ENCODE results near the gene UBE2Q2.
"Not testable (repeated sequence)": the region's sequence is repeated elsewhere in the genome, so short reads cannot be mapped to it uniquely, and the experiment has no call there.

UBE2Q2 gene

GRCh38 chr15:75844629-75845335 is 1.5 kb downstream of the UBE2Q2 start:
- peak overlapping the region; percentile 74 for H3K9ac ChIP-seq (ENCODE audit: low read length)
- no peaks in the 10 kb centered on the region for H3F3A ChIP-seq (ENCODE audit: insufficient read depth, low read length)
- peaks cover 30% of the 10 kb centered on the region; the same call in 1 of the 2 replicates for H3K79me2 ChIP-seq (ENCODE audit: insufficient read depth, low read length)
- peak overlapping the region; percentile 71 for H3K4me3 ChIP-seq (ENCODE audit: low read depth, low read length, poor library complexity, severe bottlenecking)
- no peaks in the 10 kb centered on the region for H3K27me3 ChIP-seq (ENCODE audit: insufficient read depth, low read length)
- no peaks in the 10 kb centered on the region for H3K36me3 ChIP-seq (ENCODE audit: insufficient read depth, low read length)
- peaks cover 38% of the 10 kb centered on the region for H3K4me1 ChIP-seq (ENCODE audit: insufficient read depth, low read length, severe bottlenecking)
- H3K9me2 ChIP-seq (ENCODE audit: low read depth, low read length): no peaks in the 10 kb centered on the region
- no peak overlapping the region for H3K27ac ChIP-seq (ENCODE audit: low read depth, low read length, poor library complexity, severe bottlenecking)
- H3K9me3 ChIP-seq (ENCODE audit: low read length): no peaks in the 10 kb centered on the region
- no peaks in the 10 kb centered on the region for H4K20me1 ChIP-seq (ENCODE audit: insufficient read depth, low read length)
- no peak for TF ChIP-seq EZH2 (IDR thresholded peaks at IDR 0.05; ENCODE audit: borderline replicate concordance, low read length)
- no peak for TF ChIP-seq CTCF (IDR thresholded peaks at IDR 0.05; ENCODE audit: low read length)
- no peak overlapping the region for H2AFZ ChIP-seq (ENCODE audit: low read length)
- H3K4me2 ChIP-seq (ENCODE audit: low read length): peak overlapping the region; percentile 83

- no peaks in the 10 kb centered on the region for H3K27me3 ChIP-seq (ENCODE audit: insufficient read depth, low read length)
- no peak overlapping the region for H3K4me3 ChIP-seq (ENCODE audit: low read depth, low read length, poor library complexity, severe bottlenecking)
- H3F3A ChIP-seq (ENCODE audit: insufficient read depth, low read length): no peaks in the 10 kb centered on the region
- H3K9ac ChIP-seq (ENCODE audit: low read length): no peak overlapping the region
- TF ChIP-seq EZH2 (IDR thresholded peaks at IDR 0.05; ENCODE audit: borderline replicate concordance, low read length) (no peak), CTCF (IDR thresholded peaks at IDR 0.05; ENCODE audit: low read length) (no peak)
- no peak overlapping the region for H2AFZ ChIP-seq (ENCODE audit: low read length)
- H3K9me2 ChIP-seq (ENCODE audit: low read depth, low read length): no peaks in the 10 kb centered on the region
- no peaks in the 10 kb centered on the region for H3K36me3 ChIP-seq (ENCODE audit: insufficient read depth, low read length)
- H4K20me1 ChIP-seq (ENCODE audit: insufficient read depth, low read length): no peaks in the 10 kb centered on the region
- H3K9me3 ChIP-seq (ENCODE audit: low read length): no peaks in the 10 kb centered on the region
- H3K4me2 ChIP-seq (ENCODE audit: low read length): no peak overlapping the region
- peaks cover 33% of the 10 kb centered on the region for H3K4me1 ChIP-seq (ENCODE audit: insufficient read depth, low read length, severe bottlenecking)
- no peak overlapping the region for H3K27ac ChIP-seq (ENCODE audit: low read depth, low read length, poor library complexity, severe bottlenecking)
- H3K79me2 ChIP-seq (ENCODE audit: insufficient read depth, low read length): peaks cover 62% of the 10 kb centered on the region
Observed at GRCh38 chr15:75849167-75849566, 5.9 kb downstream of the UBE2Q2 start.

- Histone ChIP-seq H3K4me3 (ENCODE audit: low read depth, low read length, poor library complexity, severe bottlenecking) (no peak overlapping the region), H3K9me3 (ENCODE audit: low read length) (no peaks in the 10 kb centered on the region), H3K4me1 (ENCODE audit: insufficient read depth, low read length, severe bottlenecking) (peaks cover 19% of the 10 kb centered on the region), H3K27me3 (ENCODE audit: insufficient read depth, low read length) (no peaks in the 10 kb centered on the region), H3K9me2 (ENCODE audit: low read depth, low read length) (no peaks in the 10 kb centered on the region), H4K20me1 (ENCODE audit: insufficient read depth, low read length) (no peaks in the 10 kb centered on the region), H3K4me2 (ENCODE audit: low read length) (no peak overlapping the region), H3K9ac (ENCODE audit: low read length) (no peak overlapping the region), H2AFZ (ENCODE audit: low read length) (no peak overlapping the region), H3K27ac (ENCODE audit: low read depth, low read length, poor library complexity, severe bottlenecking) (no peak overlapping the region), H3F3A (ENCODE audit: insufficient read depth, low read length) (no peaks in the 10 kb centered on the region), H3K79me2 (ENCODE audit: insufficient read depth, low read length) (peaks cover 54% of the 10 kb centered on the region), H3K36me3 (ENCODE audit: insufficient read depth, low read length) (peaks cover 9% of the 10 kb centered on the region)
- TF ChIP-seq EZH2 (IDR thresholded peaks at IDR 0.05; ENCODE audit: borderline replicate concordance, low read length) (no peak), CTCF (IDR thresholded peaks at IDR 0.05; ENCODE audit: low read length) (no peak)
Observed at GRCh38 chr15:75850708-75851107, 7.5 kb downstream of the UBE2Q2 start.

- not testable (repeated sequence) for H3F3A ChIP-seq (ENCODE audit: insufficient read depth, low read length); H3K27me3 ChIP-seq (ENCODE audit: insufficient read depth, low read length); H3K4me2 ChIP-seq (ENCODE audit: low read length); H3K9ac ChIP-seq (ENCODE audit: low read length); H3K27ac ChIP-seq (ENCODE audit: low read depth, low read length, poor library complexity, severe bottlenecking); H3K9me3 ChIP-seq (ENCODE audit: low read length); H3K9me2 ChIP-seq (ENCODE audit: low read depth, low read length); H3K4me3 ChIP-seq (ENCODE audit: low read depth, low read length, poor library complexity, severe bottlenecking); H4K20me1 ChIP-seq (ENCODE audit: insufficient read depth, low read length); H2AFZ ChIP-seq (ENCODE audit: low read length)
- Histone ChIP-seq H3K79me2 (ENCODE audit: insufficient read depth, low read length) (peaks cover 54% of the 10 kb centered on the region), H3K4me1 (ENCODE audit: insufficient read depth, low read length, severe bottlenecking) (peaks cover 17% of the 10 kb centered on the region), H3K36me3 (ENCODE audit: insufficient read depth, low read length) (peaks cover 11% of the 10 kb centered on the region)
Observed at GRCh38 chr15:75851566-75851965, 8.3 kb downstream of the UBE2Q2 start.
